Stimulated activated CD8-positive, alpha-beta memory T cell treated with anti-CD3 and anti-CD28 coated beads, Interleukin-7, amount 100 ng/mL, for 48 hours (primary cell): Measurements from ENCODE around the gene YIPF1.

Experiments
- DNase-seq, 2 donors: peaks; one replicate each; pipeline ENCODE4 v3.0.0-alpha.2; 2020; ENCODE audit warnings: low read depth in 1 of 2; ENCODE audit errors: extremely low read depth in 1 of 2

YIPF1 gene

GRCh38 chr1:53889304-53890298, at the start of gene YIPF1:
Gene YIPF1, minus strand, starts transcription at chr1:53889797. Its CDS starts 860 bp downstream, at chr1:53888937.
- DNase-seq = peak; percentile 73 to 81

GRCh38 chr1:53938136-53938830, 48.7 kb upstream of the YIPF1 start:
- DNase-seq = no peak

- DNase-seq = no peak
Observed at GRCh38 chr1:53936430-53936829, 46.8 kb upstream of the YIPF1 start.

- DNase-seq = no peak
Observed at GRCh38 chr1:53934170-53934765, 44.7 kb upstream of the YIPF1 start.

- no peak for DNase-seq
Observed at GRCh38 chr1:53931523-53931922, 41.9 kb upstream of the YIPF1 start.

DNA sequence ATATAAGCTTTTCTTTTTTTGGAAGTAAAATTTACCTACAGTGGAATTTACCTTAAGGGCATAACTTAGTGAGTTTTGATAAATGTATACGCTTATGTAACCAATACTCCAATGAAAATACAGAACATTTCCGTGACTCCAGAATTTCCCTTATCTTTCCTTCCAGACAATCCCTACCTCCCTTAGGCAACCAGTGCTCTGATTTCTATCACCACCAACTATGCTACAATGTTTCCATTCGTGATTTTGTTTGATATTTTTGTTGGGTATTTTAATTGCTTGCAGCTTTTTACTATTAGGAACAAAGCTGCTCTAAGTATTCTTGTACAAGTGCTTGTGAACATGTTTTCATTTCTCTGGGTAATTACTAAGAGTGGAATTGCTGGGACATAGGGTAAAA, 41.3 kb upstream of the YIPF1 start:
- DNase-seq = no peak

DNA sequence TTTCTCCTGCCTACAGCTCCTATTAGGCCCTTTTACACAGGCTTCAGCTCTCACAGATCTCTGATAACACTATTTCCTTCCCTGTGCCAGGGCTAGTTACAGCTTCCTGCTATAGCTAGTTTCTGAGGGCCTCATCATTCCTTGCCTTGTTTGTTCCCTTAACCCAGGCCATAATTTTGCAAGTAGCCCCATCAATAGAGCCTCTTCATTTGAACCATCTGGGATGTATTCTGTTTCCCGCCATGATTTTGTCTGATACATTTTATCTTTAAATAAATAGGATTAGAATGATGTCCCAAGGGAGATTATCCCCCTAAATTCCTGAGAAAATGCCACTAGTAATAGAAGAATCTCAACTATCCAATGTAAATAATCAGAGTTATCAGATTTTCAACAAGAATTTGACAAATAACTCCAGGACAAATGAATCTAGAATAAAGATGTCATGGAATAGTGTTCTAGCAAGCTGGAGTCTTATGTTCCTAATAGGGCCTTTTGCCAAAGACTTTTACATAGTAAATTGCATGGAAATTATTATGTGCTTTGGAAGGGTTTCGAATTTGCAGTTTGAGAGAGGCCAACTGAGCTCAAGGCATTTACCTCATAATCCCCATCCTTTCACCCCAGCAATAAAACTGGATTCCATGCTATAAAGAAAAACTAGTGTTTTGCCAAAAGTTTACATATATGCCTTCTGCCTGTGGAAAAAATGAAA, 39.8 kb upstream of the YIPF1 start:
- DNase-seq = no peak

DNA sequence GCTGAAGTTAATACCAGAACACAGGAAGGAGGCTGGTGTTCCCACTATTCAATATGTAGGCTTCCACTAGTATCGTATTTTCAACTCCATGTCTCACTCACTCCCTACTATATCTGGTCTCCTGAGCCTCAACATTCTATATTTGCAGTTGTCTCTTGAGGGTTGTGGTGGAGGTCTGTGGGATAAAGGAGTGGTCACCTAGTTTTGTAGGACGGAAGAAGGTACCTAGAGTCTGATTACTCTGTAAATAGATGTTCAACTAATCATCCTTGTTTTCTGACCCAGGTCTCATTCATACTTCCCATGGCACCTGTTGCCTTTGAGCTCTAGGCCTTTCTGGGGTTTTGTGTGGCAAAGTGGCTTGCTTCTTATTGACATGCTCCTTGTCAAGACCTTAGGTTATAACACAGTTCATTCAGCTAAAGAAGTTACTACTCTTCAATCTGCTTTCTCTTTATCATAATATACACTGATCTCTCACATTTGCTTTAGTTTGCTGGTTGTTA, 37.8 kb upstream of the YIPF1 start:
- no peak for DNase-seq

DNA sequence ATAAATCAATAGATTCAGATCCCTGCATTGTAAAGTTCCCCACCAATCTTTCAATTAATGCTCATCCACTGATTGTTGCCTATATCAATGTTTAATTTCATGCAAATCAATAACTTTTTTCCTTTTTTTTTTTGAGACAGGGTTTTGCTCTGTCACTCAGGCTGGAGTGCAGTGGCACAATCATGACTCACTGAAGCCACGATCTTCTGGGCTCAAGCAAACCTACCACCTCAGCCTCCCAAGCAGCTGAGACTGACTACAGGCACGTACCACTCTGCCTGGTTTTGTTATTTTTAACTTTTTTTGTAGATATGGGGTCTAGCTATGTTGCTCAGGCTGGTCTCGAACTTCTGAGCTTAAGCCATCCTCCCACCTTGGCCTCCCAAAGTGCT, 30.1 kb upstream of the YIPF1 start:
- peak in 1 of 2 donors; percentile 27 for DNase-seq

DNA sequence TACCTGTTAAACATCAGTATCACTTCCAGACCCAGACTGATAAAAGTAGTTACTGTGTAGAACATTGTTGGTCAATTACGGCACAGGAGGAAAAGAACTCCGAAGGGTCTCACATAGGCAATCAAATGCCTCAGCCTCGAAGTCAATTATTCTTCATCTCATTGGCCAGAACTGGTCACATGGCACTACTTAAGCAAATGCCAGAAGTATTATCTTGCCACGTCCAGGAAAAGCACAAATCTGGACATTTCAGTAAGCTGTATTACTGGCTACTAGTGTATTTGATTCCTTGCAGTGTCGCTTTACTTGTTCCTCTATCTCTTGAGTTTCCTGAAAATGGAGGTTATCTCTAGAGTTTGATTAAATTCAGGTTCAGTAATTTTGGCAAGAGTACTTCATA, 28.7 kb upstream of the YIPF1 start:
- no peak for DNase-seq

DNA sequence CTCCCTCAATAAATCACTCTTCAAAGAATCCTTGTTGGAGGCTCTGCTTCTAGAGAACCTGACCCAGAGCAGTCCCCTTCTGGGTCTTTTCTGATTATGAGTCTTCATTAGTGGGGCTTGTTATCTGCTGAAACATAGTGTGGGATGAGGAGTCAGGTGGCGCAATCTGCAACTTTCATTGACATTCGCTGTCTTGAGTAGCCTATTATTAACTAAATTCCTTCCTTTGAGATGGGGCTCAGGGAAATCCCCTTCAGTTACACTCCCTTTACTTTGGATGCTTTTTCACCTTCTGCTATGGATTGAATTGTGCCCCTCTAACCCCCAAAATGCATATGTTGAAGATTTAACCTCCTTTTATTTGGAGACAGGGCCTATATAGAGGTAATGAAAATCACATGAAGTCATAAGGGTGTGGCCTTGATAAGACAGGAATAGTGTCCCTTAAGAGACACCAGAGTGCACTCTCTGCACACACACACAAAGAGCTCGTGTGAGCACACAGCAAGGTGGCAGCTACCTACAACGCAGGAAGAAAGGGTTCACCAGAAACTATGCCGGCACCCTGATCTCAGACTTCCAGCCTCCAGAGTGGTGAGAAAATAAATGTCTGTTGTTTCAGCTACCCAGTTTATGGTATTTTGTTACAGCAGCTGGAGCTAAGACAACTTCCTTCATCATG, 23.9 kb upstream of the YIPF1 start:
- no peak for DNase-seq

DNA sequence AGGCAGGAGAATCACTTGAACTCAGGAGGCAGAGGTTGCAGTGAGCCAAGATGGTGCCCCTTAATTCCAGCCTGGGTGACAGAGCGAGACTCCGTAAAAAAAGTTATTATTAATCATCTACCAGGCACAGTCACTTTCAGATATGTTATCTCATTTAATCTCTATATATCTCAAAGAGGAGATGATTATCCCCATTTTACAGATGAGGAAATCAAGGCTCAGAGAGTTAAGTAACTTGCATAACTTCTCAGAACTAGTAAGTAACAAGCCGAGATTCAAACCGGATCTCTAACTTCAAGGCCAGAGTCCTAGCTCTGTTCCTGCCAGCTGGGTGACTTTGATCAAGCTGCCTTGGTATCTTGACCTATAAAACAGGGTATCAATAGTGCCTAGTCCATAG, 21.8 kb upstream of the YIPF1 start:
- no peak for DNase-seq

GRCh38 chr1:53909946-53910345, 20.3 kb upstream of the YIPF1 start:
- DNase-seq = no peak

DNA sequence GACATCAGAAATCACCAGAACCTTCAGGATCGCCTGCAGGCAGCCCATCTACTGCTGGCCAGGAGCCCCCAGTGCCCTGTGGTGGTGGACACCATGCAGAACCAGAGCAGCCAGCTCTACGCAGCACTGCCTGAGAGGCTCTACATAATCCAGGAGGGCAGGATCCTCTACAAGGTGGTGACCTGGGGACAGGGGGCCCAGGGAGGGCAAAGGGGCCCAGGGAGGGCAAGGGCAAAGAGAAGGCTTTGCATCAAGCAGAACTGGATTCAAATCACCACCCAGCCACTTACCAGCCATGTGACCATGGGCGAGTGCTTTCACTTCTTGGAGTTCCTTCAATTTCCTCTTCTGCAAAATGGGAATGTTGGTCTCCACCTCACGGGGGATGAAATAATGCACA, 16.5 kb upstream of the YIPF1 start:
- no peak for DNase-seq

GRCh38 chr1:53905509-53905908, 15.9 kb upstream of the YIPF1 start:
- DNase-seq = no peak

DNA sequence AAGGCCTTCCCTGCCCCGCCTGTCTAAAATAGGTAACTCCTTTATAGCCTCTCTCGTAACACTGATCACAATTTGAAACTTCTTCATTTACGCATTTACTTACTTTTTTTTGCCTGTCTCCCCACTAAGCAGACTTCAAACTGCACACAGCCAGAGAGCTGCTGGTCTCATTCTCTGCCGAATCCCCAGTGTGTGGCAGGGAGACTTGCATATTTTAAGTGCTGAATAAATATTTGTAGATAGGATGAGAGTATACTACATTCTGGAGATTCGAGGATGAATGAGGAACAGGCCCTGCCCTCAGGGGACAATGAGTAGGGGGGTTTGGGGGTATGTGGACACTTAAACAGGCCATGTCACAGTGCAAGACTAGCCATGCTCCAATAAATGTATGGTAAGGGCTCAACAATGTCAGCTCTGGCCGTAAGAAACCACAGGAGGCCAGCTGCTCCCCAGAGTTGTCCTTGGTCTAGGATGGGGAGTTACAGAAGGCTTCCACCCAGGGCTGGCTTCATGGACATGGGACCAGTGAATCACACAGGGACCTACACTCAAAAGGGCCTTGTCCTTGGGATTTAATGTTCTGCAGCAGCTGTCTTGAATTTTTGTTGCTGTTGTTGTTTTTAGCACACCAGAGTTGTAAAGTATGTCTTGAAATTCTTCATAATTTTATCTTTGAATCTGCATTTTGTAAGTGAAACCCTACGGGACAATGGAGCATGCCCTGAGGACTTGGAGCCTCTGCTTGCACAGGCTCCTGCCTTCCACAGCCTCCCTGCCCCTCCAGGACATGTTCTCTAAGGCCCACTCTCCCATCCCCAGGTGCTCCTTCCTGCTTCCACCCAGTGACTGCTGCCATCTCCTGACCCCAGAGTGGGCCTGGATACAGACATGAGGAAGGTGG, 12.9 kb upstream of the YIPF1 start:
- no peak for DNase-seq

DNA sequence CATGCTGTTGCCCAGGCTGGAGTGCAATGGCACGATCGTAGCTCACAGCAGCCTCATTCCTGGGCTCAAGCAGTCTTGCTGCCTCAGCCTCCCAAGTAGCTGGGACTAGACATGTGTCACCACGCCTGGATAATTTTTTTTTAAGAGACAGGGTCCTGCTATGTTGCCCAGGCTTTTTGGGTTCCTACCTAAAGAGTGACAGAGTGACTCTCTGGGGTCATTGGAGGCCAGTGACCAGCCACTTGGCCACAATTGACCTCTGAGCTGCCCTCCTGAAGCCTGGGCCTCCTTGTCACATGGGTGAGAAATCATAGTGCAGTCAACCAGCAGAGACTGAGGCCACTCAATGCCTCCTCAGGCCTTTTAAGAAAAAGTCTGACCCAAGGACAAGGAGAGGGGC, 10.1 kb upstream of the YIPF1 start:
- no peak for DNase-seq

GRCh38 chr1:53899206-53899628, 9.6 kb upstream of the YIPF1 start:
- no peak for DNase-seq

DNA sequence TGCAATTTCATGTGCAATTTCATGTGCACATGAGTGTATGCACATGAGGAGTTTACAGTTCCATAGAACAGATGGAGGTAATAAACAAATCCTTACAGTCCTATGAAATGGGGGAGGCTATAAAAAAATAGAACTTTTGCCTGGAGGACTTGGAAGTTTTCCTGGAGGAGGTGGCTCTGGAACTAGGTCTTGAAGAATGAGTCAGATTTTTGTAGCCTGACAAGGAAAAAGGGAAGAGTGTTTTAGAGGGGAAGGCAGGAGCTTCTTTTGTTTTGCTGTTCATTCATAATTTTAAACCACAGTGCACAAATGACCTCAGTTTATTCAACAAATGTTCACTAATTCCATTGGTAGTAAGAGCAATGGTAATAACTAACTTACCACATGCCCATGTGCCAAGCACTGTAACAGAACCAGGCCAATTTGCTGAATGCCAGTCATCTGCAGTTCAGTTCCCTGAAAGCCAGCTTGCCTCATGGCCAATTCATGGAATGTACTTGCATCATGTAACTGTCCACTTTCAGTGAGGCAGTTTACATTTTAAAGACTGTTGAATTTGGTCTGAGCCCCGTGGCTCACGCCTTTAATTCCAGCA, 7.1 kb upstream of the YIPF1 start:
- no peak for DNase-seq
